ENCODE data around the gene TMBIM6.

GRCh38 chr12:49808686-49809380 lies 67.5 kb downstream of the TMBIM6 start:
- TF ChIP-seq TAF1 (IDR thresholded peaks at IDR 0.05; ENCODE audit: borderline replicate concordance, low read depth, low read length) (no peak), POLR2AphosphoS5 (IDR thresholded peaks at IDR 0.05; ENCODE audit: low read depth, low read length) (no peak)

All from GM12892 (cell line).